DND-41 (cell line): Measurements from ENCODE around the gene KCTD21.

ENCODE experiments used
- ATAC-seq: fragments of 200-7000 bp; cut with Tn5 transposase; 3 replicates; pipeline ENCODE4 v1.9.1; 2021; ENCODE audit warnings: low read depth; ENCODE audit not compliant: insufficient read depth
- DNase-seq: peaks from one replicate; pipeline ENCODE4 v3.0.0-alpha.2; 2020
- H2AFZ ChIP-seq: 2 replicates; pipeline ENCODE4 v1.6.0; 2012; ENCODE audit warnings: low read depth, low read length
- H3K27ac ChIP-seq: 2 replicates; pipeline ENCODE4 v1.5.1; 2012; ENCODE audit warnings: low read length, inconsistent platforms
- H3K27me3 ChIP-seq: fragments of 200-600 bp; sonication (generic); 2 replicates; pipeline ENCODE4 v1.6.0; 2012; ENCODE audit warnings: low read length, mild to moderate bottlenecking, inconsistent platforms; ENCODE audit not compliant: insufficient read depth, poor library complexity
- H3K36me3 ChIP-seq: 2 replicates; pipeline ENCODE4 v1.5.1; 2012; ENCODE audit warnings: low read length, inconsistent platforms; ENCODE audit not compliant: insufficient read depth
- H3K4me1 ChIP-seq: 2 replicates; pipeline ENCODE4 v1.5.1; 2012; ENCODE audit warnings: mild to moderate bottlenecking, low read length; ENCODE audit not compliant: insufficient read depth
- H3K4me2 ChIP-seq: 2 replicates; pipeline ENCODE4 v1.6.0; 2012; ENCODE audit warnings: mild to moderate bottlenecking, moderate library complexity, low read length, inconsistent platforms; ENCODE audit not compliant: insufficient read depth
- H3K4me3 ChIP-seq, 2 experiments: fragments of 200-600 bp in 1 of 2; shearing (Covaris generic) in 1 of 2; 2 replicates each; pipeline ENCODE4 v1.5.1; 2012 to 2016; ENCODE audit warnings: inconsistent platforms in 2 of 2, low read length in 2 of 2, mild to moderate bottlenecking in 2 of 2, low read depth in 1 of 2, moderate library complexity in 1 of 2
- H3K79me2 ChIP-seq: 2 replicates; pipeline ENCODE4 v1.6.0; 2012; ENCODE audit warnings: low read length, inconsistent platforms; ENCODE audit not compliant: insufficient read depth
- H3K9ac ChIP-seq: 2 replicates; pipeline ENCODE4 v1.6.0; 2012; ENCODE audit warnings: low read depth, mild to moderate bottlenecking, inconsistent platforms, low read length, moderate library complexity
- H3K9me3 ChIP-seq: 2 replicates; pipeline ENCODE4 v1.5.1; 2012; ENCODE audit warnings: low read length, moderate library complexity, mild to moderate bottlenecking, inconsistent platforms; ENCODE audit not compliant: insufficient read depth, severe bottlenecking
- H4K20me1 ChIP-seq: 2 replicates; pipeline ENCODE4 v1.6.0; 2012; ENCODE audit warnings: low read length; ENCODE audit not compliant: insufficient read depth
- EZH2 ChIP-seq: IDR thresholded peaks from 3 replicates; pipeline ENCODE4 v1.6.1; 2012; ENCODE audit warnings: borderline replicate concordance, low read depth, mild to moderate bottlenecking, moderate library complexity, low read length, inconsistent platforms; ENCODE audit not compliant: severe bottlenecking
- TF ChIP-seq, protein P1 (sequence below): IDR thresholded peaks from 2 replicates; pipeline ENCODE4 v1.5.1; 2012; ENCODE audit warnings: borderline replicate concordance, low read length, moderate library complexity, mild to moderate bottlenecking; ENCODE audit not compliant: poor library complexity, severe bottlenecking; ENCODE audit errors: extremely low read depth

The KCTD21 gene

GRCh38 chr11:78150754-78151153 is 37.7 kb downstream of the KCTD21 start:
- ATAC-seq = no peak
- TF ChIP-seq EZH2 = no peak
- TF ChIP-seq, protein P1, sequence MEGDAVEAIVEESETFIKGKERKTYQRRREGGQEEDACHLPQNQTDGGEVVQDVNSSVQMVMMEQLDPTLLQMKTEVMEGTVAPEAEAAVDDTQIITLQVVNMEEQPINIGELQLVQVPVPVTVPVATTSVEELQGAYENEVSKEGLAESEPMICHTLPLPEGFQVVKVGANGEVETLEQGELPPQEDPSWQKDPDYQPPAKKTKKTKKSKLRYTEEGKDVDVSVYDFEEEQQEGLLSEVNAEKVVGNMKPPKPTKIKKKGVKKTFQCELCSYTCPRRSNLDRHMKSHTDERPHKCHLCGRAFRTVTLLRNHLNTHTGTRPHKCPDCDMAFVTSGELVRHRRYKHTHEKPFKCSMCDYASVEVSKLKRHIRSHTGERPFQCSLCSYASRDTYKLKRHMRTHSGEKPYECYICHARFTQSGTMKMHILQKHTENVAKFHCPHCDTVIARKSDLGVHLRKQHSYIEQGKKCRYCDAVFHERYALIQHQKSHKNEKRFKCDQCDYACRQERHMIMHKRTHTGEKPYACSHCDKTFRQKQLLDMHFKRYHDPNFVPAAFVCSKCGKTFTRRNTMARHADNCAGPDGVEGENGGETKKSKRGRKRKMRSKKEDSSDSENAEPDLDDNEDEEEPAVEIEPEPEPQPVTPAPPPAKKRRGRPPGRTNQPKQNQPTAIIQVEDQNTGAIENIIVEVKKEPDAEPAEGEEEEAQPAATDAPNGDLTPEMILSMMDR = no peak

DNA sequence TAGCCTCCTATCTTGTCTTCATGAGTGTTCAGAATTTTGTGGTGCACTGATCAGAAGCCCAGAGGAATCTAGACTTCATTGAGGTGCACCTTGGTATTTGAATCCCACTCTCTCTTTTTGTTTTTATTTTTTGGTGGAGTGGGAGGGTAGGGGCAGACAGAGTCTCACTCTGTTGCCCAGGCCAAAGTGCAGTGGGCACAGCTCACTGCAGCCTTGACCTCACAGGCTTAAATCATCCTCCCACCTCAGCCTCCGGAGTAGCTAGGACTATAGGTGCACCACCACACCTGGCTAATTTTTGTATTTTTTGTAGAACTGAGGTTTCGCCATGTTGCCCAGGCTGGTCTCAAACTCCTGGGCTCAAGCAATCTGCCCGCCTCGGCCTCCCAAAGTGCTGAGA is 38.1 kb downstream of the KCTD21 start:
- Histone ChIP-seq H3K27ac (no peak overlapping the region), H3K27me3 (no peaks in the 10 kb centered on the region), H3K79me2 (no peaks in the 10 kb centered on the region), H3K9me3 (no peaks in the 10 kb centered on the region), H4K20me1 (no peaks in the 10 kb centered on the region), H3K4me2 (no peak overlapping the region), H3K9ac (no peak overlapping the region), H2AFZ (no peak overlapping the region), H3K4me1 (no peaks in the 10 kb centered on the region), H3K36me3 (no peaks in the 10 kb centered on the region), H3K4me3 (no peak overlapping the region)
- DNase-seq (no peak), ATAC-seq (no peak)
- TF ChIP-seq, protein P1 = no peak
- no peak for TF ChIP-seq EZH2

More at GRCh38 chr11:78150754-78151153, 37.7 kb downstream of the KCTD21 start:
- Histone ChIP-seq H3K27ac (no peak overlapping the region), H3K27me3 (no peaks in the 10 kb centered on the region), H3K4me3 (no peak overlapping the region), H3K4me2 (no peak overlapping the region), H3K9me3 (no peaks in the 10 kb centered on the region), H4K20me1 (no peaks in the 10 kb centered on the region), H2AFZ (no peak overlapping the region), H3K36me3 (no peaks in the 10 kb centered on the region), H3K9ac (no peak overlapping the region), H3K79me2 (no peaks in the 10 kb centered on the region), H3K4me1 (no peaks in the 10 kb centered on the region)
- DNase-seq = no peak

DNA sequence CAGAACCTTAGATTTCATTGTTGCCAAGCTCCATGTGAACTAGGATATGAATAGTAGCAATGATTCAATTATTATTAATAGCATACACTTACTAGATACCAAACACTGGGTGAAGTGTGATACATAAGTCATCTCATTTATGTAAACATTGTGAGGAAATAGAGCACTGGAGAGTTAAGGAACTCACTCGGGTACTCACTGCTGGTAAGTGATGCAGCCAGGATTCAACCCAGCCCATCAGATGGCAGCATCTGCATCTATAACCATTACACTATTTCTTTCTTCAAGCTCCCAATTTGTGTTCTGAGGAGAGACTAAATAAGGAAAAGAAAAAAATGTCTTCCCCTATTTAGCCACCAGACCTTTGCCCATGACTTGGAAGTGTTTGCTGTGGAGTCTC is 38.8 kb downstream of the KCTD21 start:
- Histone ChIP-seq H3K4me1 (no peaks in the 10 kb centered on the region), H3K9ac (no peak overlapping the region), H3K79me2 (no peaks in the 10 kb centered on the region), H3K9me3 (no peaks in the 10 kb centered on the region), H3K27me3 (no peaks in the 10 kb centered on the region), H3K27ac (no peak overlapping the region), H2AFZ (no peak overlapping the region), H3K36me3 (no peaks in the 10 kb centered on the region), H3K4me3 (no peak overlapping the region), H4K20me1 (no peaks in the 10 kb centered on the region), H3K4me2 (no peak overlapping the region)
- peak; percentile 42; the same call in 1 of the 3 replicates for ATAC-seq
- DNase-seq = no peak
- no peak for TF ChIP-seq EZH2
- TF ChIP-seq, protein P1 = peak; percentile 50

DNA sequence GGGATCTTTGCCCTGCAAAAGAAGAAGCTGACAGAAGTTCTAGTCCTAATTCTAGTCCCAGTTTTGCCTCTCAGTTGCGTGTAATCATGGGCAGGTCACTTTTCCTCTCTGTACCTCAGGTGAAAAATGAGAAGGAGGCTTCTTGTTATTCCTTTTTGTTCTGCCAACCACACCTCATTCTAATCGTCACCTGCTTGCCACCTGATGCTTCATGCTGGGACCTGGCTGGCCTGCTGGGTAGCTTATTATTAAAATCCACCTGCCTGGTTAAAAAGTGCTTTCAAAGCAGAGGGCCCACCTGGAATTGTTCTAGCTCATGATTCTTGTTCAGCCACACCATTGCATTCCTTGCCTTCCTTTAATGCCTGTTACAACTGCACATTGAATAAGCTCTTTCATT is 40.6 kb downstream of the KCTD21 start:
- no peak for ATAC-seq

More for the DNA sequence above, 40.6 kb downstream of the KCTD21 start:
- Histone ChIP-seq H3K4me2 (no peak overlapping the region), H2AFZ (no peak overlapping the region), H3K79me2 (no peaks in the 10 kb centered on the region), H3K9me3 (no peaks in the 10 kb centered on the region), H3K27me3 (no peaks in the 10 kb centered on the region), H3K4me1 (no peaks in the 10 kb centered on the region), H3K4me3 (no peak overlapping the region), H3K36me3 (no peaks in the 10 kb centered on the region), H4K20me1 (no peaks in the 10 kb centered on the region), H3K27ac (no peak overlapping the region), H3K9ac (no peak overlapping the region)
- no peak for DNase-seq
- no peak for TF ChIP-seq EZH2
- TF ChIP-seq, protein P1 = no peak
